ENCODE data around the gene SLC25A29. TPM values are rescaled to one million over a fixed set of nuclear protein-coding genes. Genes with fewer than 3 reads are reported as not detected.
"Not testable (repeated sequence)": the region's sequence is repeated elsewhere in the genome, so short reads cannot be mapped to it uniquely, and the experiment has no call there.

SLC25A29 gene
- total RNA-seq, 3 donors from 2014 or later, result 40.2 to 119 (median 110) TPM

DNA sequence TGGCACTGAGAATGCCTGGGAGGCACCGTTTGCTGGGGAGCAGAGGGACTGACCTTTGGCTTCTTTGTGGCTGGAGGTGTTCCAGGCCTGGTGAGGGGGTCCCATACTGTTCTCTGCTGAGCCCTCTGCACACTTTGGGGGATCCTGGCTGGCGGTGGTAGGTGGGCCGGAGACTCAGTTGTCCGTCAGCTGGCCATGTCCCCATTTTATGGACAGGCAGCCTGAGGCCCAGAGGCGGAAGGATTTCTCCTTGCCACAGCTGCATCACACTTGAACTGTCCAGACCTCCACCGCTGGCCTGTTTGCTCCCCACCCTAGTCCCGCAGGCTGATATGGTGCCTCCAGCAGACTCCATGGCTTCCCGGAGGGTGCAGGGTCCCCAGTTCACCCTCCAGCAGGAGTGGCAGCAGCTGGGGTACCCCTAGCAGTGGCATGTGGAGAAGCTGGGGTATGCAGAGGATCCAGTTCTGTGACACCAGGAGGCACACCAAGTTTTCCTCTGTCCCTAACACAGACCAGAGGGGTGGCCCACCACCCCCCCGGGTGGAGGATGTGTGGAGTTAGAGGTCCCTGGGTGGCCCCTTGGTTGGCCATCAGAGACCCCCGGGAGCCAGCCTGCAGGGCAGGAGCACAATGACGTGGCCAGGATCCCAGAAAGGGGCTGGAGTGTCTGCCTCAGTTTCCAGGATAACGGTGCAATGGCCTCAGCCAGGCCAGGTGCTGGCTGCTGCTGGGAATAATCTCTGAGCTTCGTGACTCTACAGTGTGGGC is 14.8 kb downstream of the SLC25A29 start:
- Histone ChIP-seq H3K4me1 (no peaks in the 10 kb centered on the region), H3K27me3 (no peaks in the 10 kb centered on the region), H3K4me3 (no peak overlapping the region), H3K27ac (no peak overlapping the region), H3K36me3 (no peaks in the 10 kb centered on the region), H3K9me3 (no peaks in the 10 kb centered on the region)
- TF ChIP-seq POLR2AphosphoS5 (IDR thresholded peaks at IDR 0.05), result no peak
- no peak for TF ChIP-seq POLR2A (IDR thresholded peaks at IDR 0.05)
- TF ChIP-seq, protein P1, sequence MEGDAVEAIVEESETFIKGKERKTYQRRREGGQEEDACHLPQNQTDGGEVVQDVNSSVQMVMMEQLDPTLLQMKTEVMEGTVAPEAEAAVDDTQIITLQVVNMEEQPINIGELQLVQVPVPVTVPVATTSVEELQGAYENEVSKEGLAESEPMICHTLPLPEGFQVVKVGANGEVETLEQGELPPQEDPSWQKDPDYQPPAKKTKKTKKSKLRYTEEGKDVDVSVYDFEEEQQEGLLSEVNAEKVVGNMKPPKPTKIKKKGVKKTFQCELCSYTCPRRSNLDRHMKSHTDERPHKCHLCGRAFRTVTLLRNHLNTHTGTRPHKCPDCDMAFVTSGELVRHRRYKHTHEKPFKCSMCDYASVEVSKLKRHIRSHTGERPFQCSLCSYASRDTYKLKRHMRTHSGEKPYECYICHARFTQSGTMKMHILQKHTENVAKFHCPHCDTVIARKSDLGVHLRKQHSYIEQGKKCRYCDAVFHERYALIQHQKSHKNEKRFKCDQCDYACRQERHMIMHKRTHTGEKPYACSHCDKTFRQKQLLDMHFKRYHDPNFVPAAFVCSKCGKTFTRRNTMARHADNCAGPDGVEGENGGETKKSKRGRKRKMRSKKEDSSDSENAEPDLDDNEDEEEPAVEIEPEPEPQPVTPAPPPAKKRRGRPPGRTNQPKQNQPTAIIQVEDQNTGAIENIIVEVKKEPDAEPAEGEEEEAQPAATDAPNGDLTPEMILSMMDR (IDR thresholded peaks at IDR 0.05), result no peak
- DNase-seq (ENCODE audit: low spot score in 2 of 2), result peak in 1 of 2 donors; percentile 30
- intact Hi-C loops (cut with DNase I; ENCODE audit: low total_unique reads), result no loop called here

- H3K4me1 ChIP-seq, result peaks cover 0 to 3% of the 10 kb centered on the region in 2 donors
- H3K27ac ChIP-seq, result peak overlapping the region in 1 of 2 donors; percentile 3
- H3K9me3 ChIP-seq, result no peaks in the 10 kb centered on the region
- H3K36me3 ChIP-seq, result no peaks in the 10 kb centered on the region
- no peak overlapping the region for H3K4me3 ChIP-seq
- intact Hi-C loops (cut with DNase I; ENCODE audit: low total_unique reads), result no loop called here
- TF ChIP-seq POLR2A (IDR thresholded peaks at IDR 0.05) (no peak), POLR2AphosphoS5 (IDR thresholded peaks at IDR 0.05) (no peak)
- TF ChIP-seq, protein P1 (IDR thresholded peaks at IDR 0.05), result no peak
- H3K27me3 ChIP-seq, result no peaks in the 10 kb centered on the region
- DNase-seq (ENCODE audit: low spot score in 2 of 2), result peak in 1 of 2 donors; percentile 42
These were observed 15.5 kb downstream of the SLC25A29 start for GRCh38 chr14:100290607-100291304.

GRCh38 chr14:100289916-100290606 is 16.2 kb downstream of the SLC25A29 start:
- TF ChIP-seq, protein P1 (IDR thresholded peaks at IDR 0.05), result no peak
- TF ChIP-seq POLR2A (IDR thresholded peaks at IDR 0.05) (no peak), POLR2AphosphoS5 (IDR thresholded peaks at IDR 0.05) (no peak)
- no peaks in the 10 kb centered on the region for H3K9me3 ChIP-seq
- H3K27me3 ChIP-seq, result no peaks in the 10 kb centered on the region
- intact Hi-C loops (cut with DNase I; ENCODE audit: low total_unique reads), result no loop called here
- peaks cover 0 to 3% of the 10 kb centered on the region in 2 donors for H3K4me1 ChIP-seq
- DNase-seq (ENCODE audit: low spot score in 2 of 2), result peak in 1 of 2 donors; percentile 31
- H3K27ac ChIP-seq, result peak overlapping the region in 1 of 2 donors; percentile 3
- no peaks in the 10 kb centered on the region for H3K36me3 ChIP-seq
- no peak overlapping the region for H3K4me3 ChIP-seq

GRCh38 chr14:100288382-100289185 is 17.7 kb downstream of the SLC25A29 start:
- H3K27ac ChIP-seq, result no peak overlapping the region
- intact Hi-C loops (cut with DNase I; ENCODE audit: low total_unique reads), result no loop called here

DNA sequence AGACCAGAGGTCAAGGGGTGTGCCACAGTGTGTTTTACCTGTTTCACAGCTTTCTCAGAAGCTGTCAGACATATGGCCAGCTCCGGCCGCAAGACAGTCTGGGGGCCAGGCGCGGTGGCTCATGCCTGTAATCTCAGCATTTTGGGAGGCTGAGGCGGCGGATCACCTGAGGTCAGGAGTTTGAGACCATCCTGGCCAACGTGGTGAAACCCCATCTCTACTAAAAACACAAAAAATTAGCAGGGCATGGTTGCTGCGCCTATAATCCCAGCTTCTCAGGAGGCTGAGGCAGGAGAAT is 18.3 kb downstream of the SLC25A29 start:
- H3K4me1 ChIP-seq, result not testable (repeated sequence)

More at GRCh38 chr14:100288382-100289185, 17.7 kb downstream of the SLC25A29 start:
- no peak overlapping the region for H3K4me3 ChIP-seq
- peak in 1 of 2 donors; percentile 33 for DNase-seq (ENCODE audit: low spot score in 2 of 2)
- H3K9me3 ChIP-seq, result no peaks in the 10 kb centered on the region
- no peaks in the 10 kb centered on the region for H3K27me3 ChIP-seq
- peaks cover 0 to 3% of the 10 kb centered on the region in 2 donors for H3K4me1 ChIP-seq
- H3K36me3 ChIP-seq, result no peaks in the 10 kb centered on the region
- TF ChIP-seq POLR2A (IDR thresholded peaks at IDR 0.05) (no peak), POLR2AphosphoS5 (IDR thresholded peaks at IDR 0.05) (no peak)
- TF ChIP-seq, protein P1 (IDR thresholded peaks at IDR 0.05), result no peak

More for the DNA sequence above, 18.3 kb downstream of the SLC25A29 start:
- H3K4me3 ChIP-seq; H3K27me3 ChIP-seq; H3K36me3 ChIP-seq; intact Hi-C loops (cut with DNase I; ENCODE audit: low total_unique reads); H3K27ac ChIP-seq; H3K9me3 ChIP-seq: not testable (repeated sequence)
- peak in 1 of 2 donors; percentile 2 for DNase-seq (ENCODE audit: low spot score in 2 of 2)

Measured in breast epithelium (tissue), 4 donors.